Measurements from ENCODE around the gene BDH2.

The BDH2 gene

DNA sequence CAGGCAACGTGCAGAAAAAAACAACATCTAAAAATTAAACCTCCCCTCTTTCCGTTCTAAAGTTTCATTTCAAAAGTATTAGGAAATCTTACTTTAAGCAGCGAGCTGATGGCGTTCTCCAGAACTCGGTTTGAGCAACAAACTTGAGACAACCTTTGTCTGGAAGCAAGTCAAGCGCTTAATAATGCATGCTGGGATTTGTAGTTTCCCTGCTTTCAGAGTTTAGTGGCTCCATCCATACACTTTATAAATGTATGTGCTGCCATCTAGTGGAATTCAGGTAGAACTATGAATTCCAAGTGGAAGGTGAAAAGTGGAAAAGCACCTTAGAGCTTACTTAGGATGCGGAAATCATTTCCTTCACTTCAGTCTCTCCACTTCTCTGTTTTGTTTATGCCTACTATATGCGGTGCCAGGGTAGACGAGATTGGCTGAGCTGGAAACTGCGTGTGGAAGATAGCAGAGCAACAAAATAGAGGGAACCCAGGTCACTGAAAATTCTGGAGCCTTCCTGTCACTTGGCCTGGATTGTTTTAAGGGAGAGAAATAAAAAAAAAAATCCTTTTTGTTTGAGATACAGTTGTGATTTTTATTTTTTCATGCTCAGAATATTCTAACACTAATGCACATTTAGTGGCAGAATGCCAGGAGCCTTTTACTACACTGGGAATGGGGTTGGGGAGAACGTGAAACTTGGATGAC lies at the start of gene BDH2:
Gene BDH2, minus strand, starts transcription at position 144 of the 702 bp plus-strand sequence. CDS start 3,580 bp downstream, outside the sequence.
- DNase-seq, result peak; percentile 36

DNA sequence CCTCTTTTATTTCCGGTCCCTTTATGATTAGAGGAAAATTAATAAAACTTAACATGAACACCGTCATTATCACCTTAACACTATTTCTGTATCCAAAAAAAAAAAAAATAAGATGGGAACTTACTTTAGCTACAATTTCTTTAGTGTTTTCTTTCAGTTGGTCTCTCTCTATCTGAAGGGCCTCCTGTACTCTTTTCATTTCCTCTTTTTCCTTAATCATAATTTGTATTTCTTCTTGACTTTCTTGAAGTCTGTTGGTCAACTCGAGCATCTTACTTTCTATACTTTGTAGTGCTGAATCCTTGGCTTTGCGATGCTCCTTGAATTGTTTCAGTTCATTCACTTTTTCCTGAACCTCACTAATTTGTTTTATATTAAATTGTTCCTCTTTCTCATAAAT lies 45.3 kb upstream of the BDH2 start:
- no peak for DNase-seq

DNA sequence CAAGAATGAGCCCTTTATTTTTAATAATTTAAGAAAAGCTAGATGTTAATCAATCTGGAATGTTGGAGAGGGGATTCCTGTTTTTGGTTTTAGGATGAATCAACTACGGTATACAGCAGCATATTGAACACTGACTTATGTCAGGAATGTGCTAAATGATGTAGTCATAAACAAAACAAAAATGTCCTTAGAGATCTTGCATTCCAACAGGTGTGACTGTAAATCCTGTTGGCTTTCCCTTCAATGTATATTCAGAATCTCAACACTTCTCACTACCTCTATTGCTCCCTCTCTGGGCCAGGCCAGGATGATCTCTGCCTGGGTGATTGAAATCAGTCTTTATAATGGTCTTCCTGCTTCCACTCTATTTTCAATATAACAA lies 37.8 kb upstream of the BDH2 start:
- no peak for DNase-seq

DNA sequence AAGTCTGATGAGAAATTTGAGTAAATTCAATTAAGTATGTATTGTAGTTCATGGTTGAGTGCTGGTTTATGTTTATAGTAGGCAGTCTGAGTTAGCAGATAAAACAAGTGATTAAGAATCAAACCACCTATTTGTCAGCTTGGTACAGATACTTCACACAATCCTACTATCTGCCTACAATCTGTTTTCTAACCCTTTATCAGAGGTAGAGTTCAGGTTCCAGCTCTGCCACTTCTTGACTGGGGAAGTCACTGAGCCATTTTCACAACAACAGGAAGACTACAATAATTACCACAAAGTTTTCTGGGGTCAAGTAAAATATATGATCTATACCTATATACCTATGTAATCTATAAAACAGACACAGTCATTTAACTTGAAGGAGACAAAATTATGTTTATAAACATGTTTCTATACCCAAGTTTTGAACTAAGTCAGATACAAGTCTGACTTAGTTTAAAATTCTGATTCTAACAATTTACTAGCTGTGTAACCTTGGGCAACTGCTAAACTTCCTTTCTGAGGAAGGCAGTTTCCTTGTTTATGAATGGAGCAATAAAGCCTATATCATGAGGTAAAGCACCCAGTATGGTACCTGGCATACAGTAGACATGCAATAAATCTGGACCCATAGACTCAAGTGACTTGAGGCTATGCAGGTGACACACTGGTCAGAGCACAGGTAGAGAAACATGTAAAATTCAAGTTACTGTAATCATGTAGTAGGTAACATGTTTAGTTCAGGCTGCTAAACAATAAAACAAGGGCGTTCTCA lies 37.2 kb upstream of the BDH2 start:
- no peak for DNase-seq

DNA sequence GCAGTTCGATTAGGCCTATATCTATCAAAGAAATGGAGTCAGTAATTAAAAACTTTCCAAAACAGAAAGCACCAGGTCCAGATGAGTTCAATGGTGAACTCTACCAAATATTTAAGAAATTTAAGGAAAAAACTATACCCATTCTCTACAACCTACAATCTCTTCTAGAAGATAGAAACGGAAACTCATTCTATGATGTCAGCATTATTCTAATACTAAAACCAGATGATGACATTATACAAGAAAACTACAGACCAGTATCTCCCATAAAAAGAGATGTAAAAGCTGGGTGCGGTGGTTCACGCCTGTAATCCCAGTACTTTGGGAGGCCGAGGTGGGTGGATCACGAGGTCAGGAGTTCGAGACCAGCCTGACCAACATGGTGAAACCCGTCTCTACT lies 29.5 kb upstream of the BDH2 start:
- DNase-seq, result no peak

DNA sequence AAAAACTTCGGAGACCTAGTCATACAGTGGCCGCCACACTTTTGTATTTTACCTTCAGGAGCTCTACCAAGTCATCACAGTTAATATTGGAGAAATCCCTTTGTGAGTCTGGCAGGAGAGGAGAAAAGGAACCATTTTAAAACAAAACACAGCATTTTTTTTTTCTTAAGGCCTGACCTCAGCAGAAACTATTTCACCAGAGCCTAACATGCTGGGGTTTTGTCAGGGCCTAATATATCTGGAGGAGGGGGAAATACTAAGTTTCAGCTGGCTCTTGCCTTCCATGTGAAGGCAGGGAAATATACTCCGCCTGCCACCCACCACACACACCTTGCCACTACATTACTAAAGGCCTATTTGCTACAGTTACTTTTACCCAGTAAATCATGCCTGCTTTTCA lies 26.5 kb upstream of the BDH2 start:
- no peak for DNase-seq

DNA sequence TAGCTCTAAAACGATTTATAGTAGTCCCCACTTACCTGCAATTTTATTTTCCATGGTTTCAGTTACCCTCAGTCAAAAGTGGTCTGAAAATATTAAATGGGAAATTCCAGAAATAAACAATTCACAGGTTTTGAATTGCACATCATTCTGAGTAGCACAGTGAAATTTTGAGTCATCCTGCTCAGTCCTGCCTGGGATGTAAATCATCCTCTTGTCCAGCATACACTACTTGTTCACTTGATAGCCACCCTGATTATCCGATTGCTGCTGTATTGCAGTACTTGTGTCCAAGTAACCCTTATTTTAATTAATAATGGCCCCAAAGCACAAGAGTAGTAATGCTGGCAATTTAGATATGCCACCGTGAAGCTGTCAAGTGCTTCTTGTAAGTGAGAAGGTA lies 23.5 kb upstream of the BDH2 start:
- no peak for DNase-seq

DNA sequence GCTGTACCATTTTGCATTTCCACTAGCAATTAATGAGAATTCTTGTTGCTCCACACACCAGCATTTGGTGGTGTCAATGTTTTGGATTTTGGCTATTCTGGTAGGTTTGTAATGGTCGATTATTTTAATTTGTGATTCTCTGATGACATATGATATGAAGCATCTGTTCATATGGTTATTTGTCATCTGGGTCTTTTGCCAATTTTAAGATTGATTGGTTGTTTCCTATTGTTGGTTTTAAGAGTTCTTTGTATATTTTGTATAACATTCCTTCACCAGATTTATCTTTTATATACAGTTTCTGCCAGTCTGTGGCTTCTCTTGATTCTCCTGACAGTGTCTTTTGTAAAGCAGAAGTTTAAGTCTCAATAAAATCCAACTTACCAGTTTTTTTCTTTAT lies 18.5 kb upstream of the BDH2 start:
- no peak for DNase-seq

DNA sequence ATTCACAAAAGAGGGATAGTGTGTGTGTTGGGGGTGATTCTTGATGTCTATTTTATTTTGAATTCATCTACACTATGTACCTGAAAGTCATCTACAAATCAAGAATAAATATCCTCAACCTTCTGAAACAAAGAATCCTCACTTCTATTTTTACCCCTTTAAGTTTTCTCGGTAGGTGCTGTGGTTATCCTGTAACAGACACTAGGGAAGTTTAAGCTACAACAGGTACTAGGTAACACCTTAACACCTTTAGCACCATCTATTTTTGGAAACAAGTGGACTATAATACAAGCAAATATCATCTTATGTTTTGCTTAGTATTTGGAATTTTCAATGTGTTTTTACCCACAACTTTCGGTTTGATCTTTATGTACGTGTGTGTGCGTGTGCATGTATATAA lies 12.0 kb upstream of the BDH2 start:
- no peak for DNase-seq

DNA sequence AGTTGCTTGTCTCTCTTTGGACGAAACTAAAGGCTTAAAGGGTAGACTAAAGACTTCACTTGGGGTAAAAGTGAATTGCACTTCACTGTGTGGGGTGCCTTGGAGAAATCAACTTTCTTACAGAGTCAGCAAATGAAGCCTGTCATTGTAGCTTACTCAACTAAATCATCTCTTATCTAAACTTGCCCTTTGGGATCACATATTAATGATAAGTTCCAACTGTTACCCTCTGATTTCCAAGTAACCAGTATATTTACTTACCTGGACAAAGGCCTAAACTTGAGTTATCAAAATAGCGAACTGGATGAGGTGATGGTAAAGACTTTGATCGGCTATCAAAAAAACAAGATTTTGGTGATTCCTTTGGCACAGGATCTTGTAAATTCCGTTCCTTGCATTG lies 8.9 kb upstream of the BDH2 start:
- DNase-seq, result no peak

DNA sequence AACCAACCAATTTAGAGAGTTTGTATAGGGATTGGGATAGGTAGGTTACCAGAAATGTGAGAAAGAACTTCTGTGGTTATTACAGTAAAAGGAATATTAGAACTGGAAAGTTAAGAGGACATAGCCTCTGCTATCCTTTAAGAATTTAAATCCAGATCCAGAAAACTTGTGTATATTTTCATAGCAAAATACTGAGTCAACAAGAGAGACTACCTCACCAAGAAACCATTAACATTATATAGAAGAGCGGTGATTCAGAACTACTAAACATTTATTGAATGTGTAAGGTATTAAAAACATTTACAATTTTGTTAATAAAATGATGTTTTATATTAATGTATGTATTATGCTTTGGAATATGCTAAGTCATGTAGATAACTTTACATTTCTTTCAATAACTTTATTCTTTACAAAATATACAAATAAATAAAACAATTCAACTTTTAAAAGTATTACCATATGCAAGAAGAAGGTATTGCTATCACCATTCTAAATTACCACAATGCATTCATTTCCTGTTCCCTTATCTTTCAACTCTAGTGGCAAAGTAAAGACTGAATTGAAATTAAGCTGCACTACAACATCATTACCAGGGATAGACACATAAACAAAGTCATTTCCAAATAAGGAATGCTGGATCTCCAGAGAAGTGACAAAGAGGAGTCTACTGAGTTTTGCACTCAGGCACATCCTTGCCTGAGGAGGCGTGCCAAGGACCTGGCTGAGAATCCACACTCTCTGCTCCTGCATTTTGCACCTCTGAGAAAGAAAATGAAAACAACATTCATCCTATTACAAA lies 6.1 kb upstream of the BDH2 start:
- DNase-seq, result no peak

DNA sequence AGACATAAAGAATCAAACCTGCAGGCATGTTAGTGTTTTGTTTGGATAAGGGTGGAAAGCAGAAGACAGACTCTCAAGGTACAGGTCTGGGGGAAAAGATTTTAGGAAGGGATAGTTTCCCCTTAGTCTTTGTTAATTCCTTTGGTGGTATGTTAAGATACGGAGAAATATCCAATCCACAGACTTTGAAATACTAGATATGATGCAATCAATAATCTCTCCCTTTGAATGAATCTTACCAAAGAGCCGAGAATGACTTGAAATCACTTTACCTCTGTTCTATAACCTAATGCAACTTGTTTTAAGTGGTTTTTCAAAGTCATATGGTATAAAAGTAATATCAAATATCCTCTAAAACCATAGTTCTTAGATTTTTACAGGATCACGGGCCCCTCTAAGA lies 5.3 kb upstream of the BDH2 start:
- no peak for DNase-seq

DNA sequence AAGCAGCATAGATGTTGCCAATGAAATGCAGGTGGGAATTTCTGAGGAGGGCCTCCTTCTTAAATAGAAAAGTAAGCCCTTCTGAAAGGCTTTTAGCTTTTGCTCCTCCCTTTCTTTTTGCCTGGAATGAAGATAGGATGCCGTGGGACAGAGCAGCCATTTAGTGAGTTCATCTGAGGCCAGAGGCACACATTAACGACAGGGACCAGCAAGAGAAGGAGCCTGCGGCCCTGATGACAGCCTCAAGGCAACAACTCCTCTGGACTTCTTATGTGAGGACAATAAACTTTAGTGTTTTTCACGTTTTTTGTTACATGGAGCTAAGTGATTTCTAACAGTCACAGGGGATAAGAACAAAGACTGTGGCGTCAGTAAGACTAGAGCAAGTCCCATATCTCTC lies 1.1 kb upstream of the BDH2 start:
- no peak for DNase-seq

DNA sequence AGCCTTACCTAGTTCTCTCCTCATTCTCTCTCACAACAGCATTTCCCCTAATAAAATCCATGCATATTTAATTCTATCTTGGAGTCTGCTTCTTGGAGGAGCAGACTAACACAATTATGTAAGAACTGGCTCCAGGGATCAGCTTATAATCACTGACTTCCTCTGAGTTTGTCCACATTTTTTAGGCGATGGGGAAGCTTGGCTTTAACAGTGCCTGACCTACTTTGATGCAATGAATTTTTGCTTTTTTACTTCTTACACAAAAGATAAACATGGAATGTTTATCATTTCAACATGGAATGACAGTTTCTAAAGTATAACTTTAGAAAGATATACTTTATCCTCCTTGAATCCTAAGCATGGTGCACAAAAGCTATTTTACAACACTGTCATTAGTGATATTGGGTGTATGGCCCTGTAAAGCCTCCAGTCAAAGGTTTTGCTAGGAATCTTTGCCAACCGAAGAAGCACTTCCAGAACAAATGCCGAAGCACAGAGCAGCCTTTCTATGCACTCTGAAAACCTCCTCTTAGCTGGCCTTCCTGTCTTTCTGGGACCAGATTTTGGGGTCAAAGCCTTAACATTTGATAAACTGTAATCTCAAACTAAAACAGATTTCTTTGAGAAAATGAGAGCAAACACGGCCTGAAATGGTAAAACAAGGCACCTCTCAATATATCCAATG lies 736 bp downstream of the BDH2 start:
- DNase-seq, result no peak

DNA sequence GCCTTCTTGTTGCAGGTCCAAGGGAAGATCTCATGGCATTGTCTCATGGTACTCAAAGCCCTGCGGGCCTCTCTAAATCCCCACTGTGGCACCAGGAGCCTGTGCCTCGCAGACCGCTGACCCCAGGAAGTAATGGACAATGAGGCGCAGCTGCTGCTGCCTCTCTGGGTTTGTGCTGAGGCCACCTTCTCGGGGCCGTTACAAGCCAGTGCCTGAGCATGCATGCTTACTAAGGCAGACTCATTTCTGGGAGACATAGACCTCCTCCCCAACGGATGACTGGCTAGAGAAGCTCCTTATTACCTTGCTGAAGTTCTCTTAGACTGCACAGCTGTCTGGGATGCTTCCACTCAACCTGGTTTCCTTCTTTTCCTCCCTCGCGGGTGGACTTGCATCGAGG lies 1.3 kb downstream of the BDH2 start:
- DNase-seq, result no peak

DNA sequence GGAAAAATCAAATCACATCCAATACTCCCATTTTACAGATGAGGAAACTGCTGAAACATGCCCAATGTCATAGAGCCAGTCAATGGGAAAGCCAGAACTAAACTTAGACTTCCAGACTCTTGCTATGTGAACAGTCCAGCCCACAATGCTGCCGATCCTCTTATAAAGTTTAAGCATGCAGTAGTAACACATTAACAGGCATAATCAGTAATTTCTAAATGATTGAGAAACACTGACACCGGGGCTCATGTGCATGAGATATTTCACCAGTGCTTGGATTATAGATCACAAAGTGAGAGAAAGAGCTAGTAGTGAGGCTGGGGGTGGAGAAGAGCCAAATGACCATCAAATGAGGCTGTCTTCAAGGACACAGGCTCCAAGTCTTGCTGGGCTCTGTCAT lies 2.5 kb downstream of the BDH2 start:
- DNase-seq, result no peak

DNA sequence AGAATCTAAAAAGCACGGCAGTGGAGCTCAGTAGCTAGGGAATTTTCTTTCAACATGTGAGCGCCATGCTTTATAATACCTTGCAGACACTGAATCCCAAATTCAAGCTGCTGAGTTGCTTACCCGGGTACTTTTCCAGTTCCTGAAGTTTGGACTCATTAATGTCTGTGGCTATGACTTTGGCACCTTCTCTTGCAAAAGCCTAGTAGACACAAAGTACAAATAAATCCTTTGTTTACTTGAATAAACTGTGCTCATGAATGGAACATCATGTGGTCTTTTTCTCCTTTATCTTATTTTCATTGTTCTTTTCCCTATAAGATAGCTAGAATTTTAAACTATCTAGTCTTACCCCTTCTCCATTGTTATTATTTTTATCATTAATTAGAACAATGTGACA lies 4.6 kb downstream of the BDH2 start:
- DNase-seq, result no peak

DNA sequence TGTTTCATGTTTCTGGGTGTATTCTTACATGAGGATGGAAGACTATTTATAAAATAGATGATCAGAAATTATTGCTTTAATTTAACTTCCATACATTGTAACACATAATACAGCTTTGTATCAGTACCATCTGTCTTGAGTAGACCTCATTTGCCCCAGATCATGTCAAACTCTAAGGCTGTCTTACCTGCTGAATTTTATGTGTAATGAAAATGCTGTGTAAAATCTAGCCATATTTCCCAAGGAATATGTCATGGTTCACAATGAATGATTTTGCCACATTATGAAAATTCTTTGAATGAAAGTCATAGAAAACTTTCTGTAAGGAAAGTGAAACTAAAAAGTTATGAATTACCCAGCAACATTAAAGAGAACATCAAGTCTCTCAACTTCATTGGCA lies 7.4 kb downstream of the BDH2 start:
- no peak for DNase-seq

DNA sequence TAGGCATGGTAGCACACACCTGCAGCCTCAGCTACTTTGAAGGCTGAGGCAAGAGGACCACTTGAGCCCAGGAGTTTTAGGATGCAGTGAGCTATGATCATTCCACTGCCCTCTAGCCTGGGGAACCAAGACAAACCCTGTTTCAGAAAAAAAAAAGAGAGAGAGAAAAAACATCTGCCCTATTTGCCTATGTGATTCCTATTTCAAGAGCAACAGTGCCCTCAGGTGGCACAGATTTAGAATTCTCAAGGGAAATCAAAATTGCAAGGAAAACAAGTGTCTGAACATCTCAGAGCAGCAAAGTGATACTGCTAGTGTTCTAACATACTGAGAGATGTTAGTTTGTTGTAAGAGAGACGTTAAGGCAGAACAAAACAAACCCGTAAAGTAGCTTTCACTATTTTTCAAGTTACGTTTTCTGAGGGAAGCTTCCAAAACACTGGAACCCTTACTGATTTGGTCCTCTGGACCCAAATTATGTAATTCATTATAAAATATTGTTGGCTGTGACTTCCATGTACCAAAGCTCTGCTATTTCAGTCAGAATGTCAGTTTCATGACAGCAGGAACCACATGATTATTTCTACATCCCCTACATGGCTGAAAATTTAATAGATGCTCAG lies 7.9 kb downstream of the BDH2 start:
- peak; percentile 12 for DNase-seq

DNA sequence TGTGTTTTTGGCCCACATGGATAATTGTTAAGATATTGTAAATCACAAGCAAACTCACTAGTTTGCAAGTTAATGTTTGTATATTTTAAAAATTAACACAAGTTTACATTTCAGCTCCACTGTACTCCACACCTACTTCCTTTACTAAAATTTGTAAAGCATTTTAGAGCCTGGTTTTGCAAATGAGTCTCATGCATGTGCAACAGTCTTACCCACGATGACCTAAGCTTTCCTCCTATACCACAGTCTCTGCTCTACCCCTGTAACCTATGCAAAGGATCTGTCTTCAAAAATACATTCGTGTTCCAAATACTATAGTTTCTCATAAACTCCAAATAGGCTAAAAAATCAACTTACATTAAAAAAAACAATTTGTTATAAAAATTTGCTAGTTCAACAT lies 10.2 kb downstream of the BDH2 start:
- DNase-seq, result no peak

DNA sequence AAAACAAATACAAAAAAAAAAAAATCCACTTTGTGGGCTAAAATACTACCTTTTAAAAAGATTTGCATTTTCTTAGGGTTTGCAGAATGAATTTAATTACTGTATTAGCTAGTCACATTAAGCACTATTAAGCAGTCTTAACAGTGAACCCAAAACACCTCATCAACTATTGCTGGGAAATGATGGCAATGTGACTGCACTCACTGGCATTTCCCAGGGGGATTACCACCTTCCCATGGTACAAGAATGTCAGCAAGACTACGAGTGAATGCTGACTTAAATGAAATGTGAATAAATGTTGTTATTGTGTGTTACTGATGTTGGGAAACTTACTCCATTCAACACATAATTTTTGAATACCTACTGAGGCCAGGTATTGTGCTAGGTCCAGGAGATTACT lies 13.1 kb downstream of the BDH2 start:
- no peak for DNase-seq

DNA sequence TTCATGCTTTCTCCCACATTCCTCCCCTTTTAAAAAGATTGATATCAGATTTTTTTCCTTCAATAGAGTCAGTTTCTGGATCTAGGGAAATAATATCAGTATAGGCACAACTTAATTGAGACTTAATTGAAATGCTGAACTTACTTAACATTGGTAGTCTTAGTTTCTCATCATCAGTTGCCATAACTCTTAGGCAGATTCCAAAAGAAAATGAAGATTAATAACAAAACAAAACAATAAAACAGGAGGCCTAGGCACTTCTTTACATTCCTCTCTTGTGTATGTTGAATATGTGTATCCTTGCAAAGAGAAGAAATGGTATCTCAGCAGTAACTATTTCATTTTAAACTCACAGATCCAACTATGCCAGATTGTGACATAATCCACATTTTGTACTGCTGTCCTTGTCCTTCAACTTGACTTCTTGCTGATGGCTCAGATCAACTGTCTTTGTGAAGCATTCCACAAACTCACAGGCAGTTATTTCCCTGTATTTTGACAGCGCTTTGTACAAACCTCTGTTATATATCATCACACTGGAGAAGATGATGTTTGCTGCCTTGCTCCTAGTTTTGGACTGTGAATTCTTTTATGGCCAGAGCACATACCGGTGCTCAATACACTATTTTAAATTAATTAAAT lies 14.0 kb downstream of the BDH2 start:
- no peak for DNase-seq
